Omental fat pad (tissue), 4 donors: Measurements from ENCODE around the gene SUPV3L1. TPM values are rescaled to one million over a fixed set of nuclear protein-coding genes. Genes with fewer than 3 reads are reported as not detected.

Experiments
- ATAC-seq: fragments of 150-250 bp; one replicate; pipeline ENCODE4 v1.9.1; 2016; ENCODE audit warnings: mild to moderate bottlenecking, moderate library complexity; ENCODE audit not compliant: low FRiP score
- DNase-seq: peaks from one replicate; pipeline ENCODE4 v3.0.0-alpha.2; 2019; ENCODE audit warnings: low spot score
- total RNA-seq, 4 donors: library from RNA; depleted of rRNA; stranded (reverse); fragments of >200 nt; gene quantifications; one replicate each; pipeline ENCODE4 v1.1.0, GENCODE V29; 2016
- TF ChIP-seq, protein P1 (sequence below), 3 donors: fragments of 450-650 bp; IDR thresholded peaks; one replicate each; pipeline ENCODE4 v1.5.1; 2016 to 2017; ENCODE audit warnings: antibody characterized with exemption in 3 of 3, mild to moderate bottlenecking in 3 of 3, moderate library complexity in 2 of 3

SUPV3L1 gene
- total RNA-seq, 4 donors from 2014 or later: 13.7 to 50.6 (median 22.0) TPM

DNA sequence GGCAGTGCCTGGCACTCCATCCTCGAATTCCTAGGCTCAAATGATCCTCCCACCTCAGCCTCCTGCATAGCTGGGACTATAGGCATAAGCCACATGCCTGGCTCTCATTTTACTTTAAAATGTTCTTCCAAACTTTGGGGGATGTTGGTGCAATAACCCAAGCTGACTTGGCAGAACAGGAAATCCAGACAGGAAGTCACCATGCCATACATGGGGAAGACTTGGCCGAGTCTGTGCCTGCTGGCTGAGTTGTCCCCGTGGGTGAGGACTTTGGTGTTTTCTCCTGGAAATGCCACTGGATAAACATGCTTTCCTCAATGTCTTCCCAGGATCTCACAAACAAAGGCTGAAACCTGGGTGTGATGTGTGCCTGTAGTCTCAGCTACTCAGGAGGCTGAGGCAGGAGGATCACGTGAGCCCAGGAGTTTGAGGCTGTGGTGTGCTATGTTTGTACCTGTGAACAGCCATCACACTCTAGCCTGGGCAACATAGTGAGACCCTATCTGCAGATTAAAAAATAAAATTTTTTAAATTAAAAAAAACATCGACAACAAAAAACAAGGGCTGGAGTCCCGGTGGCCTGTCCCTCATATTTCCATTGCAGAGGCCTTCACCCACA lies 59.9 kb downstream of the SUPV3L1 start:
- TF ChIP-seq, protein P1, sequence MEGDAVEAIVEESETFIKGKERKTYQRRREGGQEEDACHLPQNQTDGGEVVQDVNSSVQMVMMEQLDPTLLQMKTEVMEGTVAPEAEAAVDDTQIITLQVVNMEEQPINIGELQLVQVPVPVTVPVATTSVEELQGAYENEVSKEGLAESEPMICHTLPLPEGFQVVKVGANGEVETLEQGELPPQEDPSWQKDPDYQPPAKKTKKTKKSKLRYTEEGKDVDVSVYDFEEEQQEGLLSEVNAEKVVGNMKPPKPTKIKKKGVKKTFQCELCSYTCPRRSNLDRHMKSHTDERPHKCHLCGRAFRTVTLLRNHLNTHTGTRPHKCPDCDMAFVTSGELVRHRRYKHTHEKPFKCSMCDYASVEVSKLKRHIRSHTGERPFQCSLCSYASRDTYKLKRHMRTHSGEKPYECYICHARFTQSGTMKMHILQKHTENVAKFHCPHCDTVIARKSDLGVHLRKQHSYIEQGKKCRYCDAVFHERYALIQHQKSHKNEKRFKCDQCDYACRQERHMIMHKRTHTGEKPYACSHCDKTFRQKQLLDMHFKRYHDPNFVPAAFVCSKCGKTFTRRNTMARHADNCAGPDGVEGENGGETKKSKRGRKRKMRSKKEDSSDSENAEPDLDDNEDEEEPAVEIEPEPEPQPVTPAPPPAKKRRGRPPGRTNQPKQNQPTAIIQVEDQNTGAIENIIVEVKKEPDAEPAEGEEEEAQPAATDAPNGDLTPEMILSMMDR (IDR thresholded peaks at IDR 0.05): no peak
- no peak for DNase-seq
- ATAC-seq: no peak

- DNase-seq: no peak
- TF ChIP-seq, protein P1 (IDR thresholded peaks at IDR 0.05): no peak
- ATAC-seq: no peak
Measured at GRCh38 chr10:69240455-69240854, 60.4 kb downstream of the SUPV3L1 start.

GRCh38 chr10:69241575-69241974 lies 61.5 kb downstream of the SUPV3L1 start:
- ATAC-seq (no peak), DNase-seq (no peak)
- TF ChIP-seq, protein P1 (IDR thresholded peaks at IDR 0.05): no peak

- TF ChIP-seq, protein P1 (IDR thresholded peaks at IDR 0.05): no peak
- ATAC-seq: no peak
- DNase-seq: no peak
Measured at GRCh38 chr10:69242040-69242851, 62.2 kb downstream of the SUPV3L1 start.

GRCh38 chr10:69242852-69243212 lies 62.8 kb downstream of the SUPV3L1 start:
- no peak for ATAC-seq
- DNase-seq: no peak
- TF ChIP-seq, protein P1 (IDR thresholded peaks at IDR 0.05): no peak

DNA sequence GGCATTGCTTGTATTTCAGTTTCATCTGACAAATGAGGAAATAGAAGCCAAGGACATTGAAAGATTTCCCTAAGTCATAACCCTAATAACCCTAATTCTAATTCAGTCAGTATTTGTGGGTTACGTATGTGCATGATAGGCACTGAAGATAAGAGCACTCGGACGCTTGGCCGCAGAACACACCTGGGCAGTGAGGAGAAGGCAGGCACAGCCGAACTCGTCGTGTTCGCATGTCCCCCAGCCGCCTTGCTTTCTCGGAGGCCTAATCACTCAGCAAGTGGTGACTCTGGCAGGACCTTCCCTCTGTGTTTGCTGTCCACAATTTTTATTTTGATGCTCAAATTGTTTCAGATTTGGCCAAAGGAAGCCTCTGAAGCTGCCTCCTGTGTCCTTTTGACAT lies 63.8 kb downstream of the SUPV3L1 start:
- no peak for ATAC-seq

More for the DNA sequence above, 63.8 kb downstream of the SUPV3L1 start:
- no peak for DNase-seq
- TF ChIP-seq, protein P1 (IDR thresholded peaks at IDR 0.05): no peak
